ENCODE data around the gene TEPSIN.

TEPSIN gene

GRCh38 chr17:81267390-81268067 is 28.7 kb upstream of the TEPSIN start:
- DNase-seq: no peak

- no peak for DNase-seq
Measured at GRCh38 chr17:81265576-81265975, 26.7 kb upstream of the TEPSIN start.

- DNase-seq: no peak
Measured at GRCh38 chr17:81264640-81265039, 25.8 kb upstream of the TEPSIN start.

GRCh38 chr17:81263371-81264181 is 24.7 kb upstream of the TEPSIN start:
- DNase-seq: no peak

GRCh38 chr17:81261582-81262336 is 22.9 kb upstream of the TEPSIN start:
- DNase-seq: no peak

- no peak for DNase-seq
Measured at GRCh38 chr17:81261096-81261495, 22.2 kb upstream of the TEPSIN start.

- no peak for DNase-seq
Measured at GRCh38 chr17:81260641-81261040, 21.8 kb upstream of the TEPSIN start.

GRCh38 chr17:81260171-81260570 is 21.3 kb upstream of the TEPSIN start:
- no peak for DNase-seq

- DNase-seq: no peak
Measured at GRCh38 chr17:81259058-81259605, 20.3 kb upstream of the TEPSIN start.

- DNase-seq: no peak
Measured at GRCh38 chr17:81258292-81258691, 19.4 kb upstream of the TEPSIN start.

GRCh38 chr17:81257533-81257932 is 18.7 kb upstream of the TEPSIN start:
- no peak for DNase-seq

- DNase-seq: no peak
Measured at GRCh38 chr17:81256616-81257015, 17.8 kb upstream of the TEPSIN start.

- DNase-seq: no peak
Measured at GRCh38 chr17:81254955-81255717, 16.3 kb upstream of the TEPSIN start.

GRCh38 chr17:81253358-81254131 is 14.7 kb upstream of the TEPSIN start:
- peak; percentile 71 for DNase-seq

GRCh38 chr17:81252987-81253329 is 14.1 kb upstream of the TEPSIN start:
- no peak for DNase-seq

- no peak for DNase-seq
Measured at GRCh38 chr17:81252326-81252986, 13.6 kb upstream of the TEPSIN start.

- no peak for DNase-seq
Measured at GRCh38 chr17:81251709-81252301, 12.9 kb upstream of the TEPSIN start.

- no peak for DNase-seq
Measured at GRCh38 chr17:81251094-81251708, 12.3 kb upstream of the TEPSIN start.

- DNase-seq: no peak
Measured at GRCh38 chr17:81250286-81251093, 11.6 kb upstream of the TEPSIN start.

Measured in CD4-positive, alpha-beta T cell treated with Interleukin-6 for 4 hours (primary cell).